Right ventricle myocardium inferior (tissue), 1 donor: ENCODE results near the gene MAP3K9. TPM values are rescaled to one million over a fixed set of nuclear protein-coding genes. Genes with fewer than 3 reads are reported as not detected.

Experiments used
- ATAC-seq: fragments of 200-7000 bp; cut with Tn5 transposase; one replicate; pipeline ENCODE4 v1.9.1; 2020; ENCODE audit warnings: mild to moderate bottlenecking, moderate library complexity
- DNase-seq: peaks from one replicate; pipeline ENCODE4 v3.0.0; 2021; ENCODE audit errors: missing footprints
- intact Hi-C: fragments of 100-400 bp; cut with DNase I; formaldehyde crosslinking; loops from one replicate; pipeline ENCODE4 v1.11.0; 2022
- total RNA-seq: library from RNA; stranded (reverse); fragmentation: NEBNext Ultra II Directional; extraction: Animal tissue kit (Norgen Biotek cat#: 25700); gene quantifications from one replicate; pipeline ENCODE4 v1.2.1, GENCODE V29; 2021
- donor health status: DM: no; HTN: yes; CAD: no; lungs with severe emphysema.

Gene MAP3K9
- total RNA-seq, 1 donor from 2014 or later, result 1.7 TPM

GRCh38 chr14:70793637-70794036 is 15.7 kb downstream of the MAP3K9 start:
- no peak for DNase-seq
- no peak for ATAC-seq
- intact Hi-C loops, result no loop called here

- intact Hi-C loops, result no loop called here
- ATAC-seq (no peak), DNase-seq (no peak)
These were observed 16.4 kb downstream of the MAP3K9 start for GRCh38 chr14:70792939-70793338.

DNA sequence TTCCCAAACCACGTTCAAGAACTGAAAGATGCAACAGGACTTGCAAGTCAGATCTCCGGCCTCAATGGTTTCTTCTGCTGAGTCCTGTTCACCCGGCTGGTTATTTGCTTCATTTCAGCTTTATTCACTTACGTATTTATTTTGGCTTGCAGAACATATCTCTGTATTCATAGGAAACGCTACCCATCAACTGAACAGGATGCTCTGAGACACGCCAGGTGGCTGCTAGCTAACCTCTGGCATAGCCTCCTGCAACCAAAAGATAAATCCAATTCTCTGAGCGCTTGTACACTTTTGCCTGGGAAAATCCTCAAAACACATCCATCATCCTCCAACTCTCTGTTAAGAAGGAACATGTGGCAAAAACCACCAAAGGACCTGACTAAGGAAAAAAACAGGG is 17.3 kb downstream of the MAP3K9 start:
- intact Hi-C loops, result no loop called here
- DNase-seq, result no peak
- ATAC-seq, result no peak

- no peak for DNase-seq
- intact Hi-C loops, result no loop called here
- no peak for ATAC-seq
These were observed 19.4 kb downstream of the MAP3K9 start for GRCh38 chr14:70789961-70790360.

GRCh38 chr14:70789361-70789760 is 20.0 kb downstream of the MAP3K9 start:
- DNase-seq (no peak), ATAC-seq (no peak)
- intact Hi-C loops, result no loop called here

DNA sequence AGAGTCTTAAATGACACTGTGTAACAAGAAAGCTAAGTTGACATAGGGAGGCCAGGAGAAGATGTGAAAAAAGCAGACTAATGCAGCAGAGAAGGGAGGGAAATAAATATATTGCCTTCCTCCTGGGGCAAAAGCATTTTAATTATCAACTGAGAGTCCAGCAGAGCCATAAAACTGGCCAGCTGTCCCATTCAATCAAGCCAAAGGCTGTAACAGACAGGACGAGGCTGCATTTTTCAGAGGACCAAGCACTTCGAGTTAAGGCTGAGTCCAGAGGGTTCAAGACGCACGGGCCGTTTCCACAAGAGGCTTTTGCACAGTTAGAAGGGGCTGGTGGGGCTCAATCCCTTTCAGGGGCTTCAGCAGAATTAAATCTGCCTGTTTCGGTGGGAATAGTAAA is 20.4 kb downstream of the MAP3K9 start:
- DNase-seq (no peak), ATAC-seq (no peak)
- intact Hi-C loops, result no loop called here

- intact Hi-C loops, result no loop called here
- no peak for DNase-seq
- no peak for ATAC-seq
These were observed 23.8 kb downstream of the MAP3K9 start for GRCh38 chr14:70785556-70785955.

DNA sequence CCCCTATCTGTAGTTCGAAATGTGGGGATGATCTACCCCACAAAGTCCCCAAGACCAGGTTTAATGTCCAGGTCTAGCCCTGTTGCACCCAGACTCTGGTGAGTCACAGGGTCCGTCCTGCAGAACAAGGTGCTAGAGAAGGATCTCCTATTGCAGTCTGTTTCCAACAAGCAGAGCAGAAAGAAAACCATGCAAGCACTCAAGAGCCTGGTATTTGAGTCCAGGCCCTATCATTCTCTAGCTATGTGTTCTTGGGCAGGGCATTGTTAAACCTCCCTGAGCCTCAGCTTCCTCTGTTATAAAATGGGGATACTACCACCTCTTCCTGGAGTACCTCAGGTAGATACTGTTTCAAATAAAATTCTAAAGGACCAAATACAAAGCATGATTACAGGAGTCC is 24.4 kb downstream of the MAP3K9 start:
- ATAC-seq (no peak), DNase-seq (no peak)
- intact Hi-C loops, result no loop called here

GRCh38 chr14:70782361-70782760 is 27.0 kb downstream of the MAP3K9 start:
- no peak for ATAC-seq
- intact Hi-C loops, result no loop called here
- no peak for DNase-seq

- DNase-seq (no peak), ATAC-seq (no peak)
- intact Hi-C loops, result no loop called here
These were observed 28.8 kb downstream of the MAP3K9 start for GRCh38 chr14:70780396-70781075.

DNA sequence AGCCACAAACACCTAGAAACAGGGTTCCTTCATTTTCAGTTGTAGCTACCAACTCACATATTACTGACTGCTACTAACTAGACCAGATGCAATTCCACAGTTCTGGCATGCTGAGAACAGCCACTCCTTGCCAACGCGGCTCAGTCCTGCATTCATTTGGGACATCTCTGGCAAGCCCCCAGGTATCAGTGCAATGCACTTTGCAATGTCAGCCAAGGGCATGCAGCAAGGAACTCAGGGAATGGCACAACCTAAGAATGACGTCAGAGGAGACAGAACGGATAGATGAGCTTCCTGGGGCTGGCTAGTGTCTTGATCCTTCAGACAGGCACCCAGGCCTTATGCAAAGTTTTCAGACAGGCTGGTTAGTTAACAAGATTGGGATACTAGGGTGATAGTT is 29.6 kb downstream of the MAP3K9 start:
- DNase-seq (no peak), ATAC-seq (peak; percentile 79)
- intact Hi-C loops, result no loop called here

- intact Hi-C loops, result no loop called here
- DNase-seq, result no peak
- ATAC-seq, result no peak
These were observed 33.1 kb downstream of the MAP3K9 start for GRCh38 chr14:70776197-70776596.

- DNase-seq, result no peak
- no peak for ATAC-seq
These were observed 36.0 kb downstream of the MAP3K9 start for GRCh38 chr14:70773182-70773862.

DNA sequence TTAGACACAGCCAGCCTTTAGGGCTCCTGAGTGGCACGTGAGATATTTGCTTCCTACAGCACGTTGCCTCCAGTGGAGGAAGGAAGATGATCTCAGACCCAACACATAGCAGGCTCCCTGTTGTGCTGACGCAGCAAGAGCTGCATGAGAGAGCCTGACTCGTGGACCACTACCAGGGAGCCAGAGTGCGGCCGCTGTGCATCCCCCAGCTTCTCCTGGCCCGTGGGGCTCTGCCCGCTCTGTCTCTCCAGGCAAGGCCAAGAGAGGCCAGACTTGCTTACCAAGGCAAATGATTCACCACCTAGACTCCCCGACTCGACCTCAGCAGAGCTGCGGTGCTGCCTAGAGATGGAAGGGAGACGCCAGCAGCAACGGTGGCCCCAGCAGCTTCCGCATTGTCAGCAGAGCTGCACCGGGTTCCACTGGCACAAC is 37.5 kb downstream of the MAP3K9 start:
- intact Hi-C loops, result no loop called here
- ATAC-seq (no peak), DNase-seq (no peak)

More at GRCh38 chr14:70773182-70773862, 36.0 kb downstream of the MAP3K9 start:
- intact Hi-C loops, result no loop called here

DNA sequence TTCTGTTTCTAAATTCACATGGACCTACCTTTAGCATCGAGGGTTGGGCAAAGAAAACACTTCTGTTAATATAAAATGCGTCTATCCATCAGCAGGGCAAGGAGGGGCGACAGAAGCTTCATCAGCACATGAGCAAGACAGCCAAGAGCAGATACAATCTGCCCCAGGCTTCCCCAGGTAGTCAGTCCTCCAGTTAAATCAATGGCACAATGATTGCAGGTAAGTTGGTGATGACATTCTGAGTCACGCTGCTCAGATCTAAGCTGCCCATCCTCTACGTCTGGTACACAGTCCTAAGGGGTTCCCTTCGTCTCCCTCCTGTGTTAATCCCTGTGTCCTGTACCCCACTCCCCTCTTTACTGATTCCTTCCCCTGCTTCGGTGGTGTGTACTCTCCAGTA is 38.8 kb downstream of the MAP3K9 start:
- ATAC-seq (no peak), DNase-seq (no peak)
- intact Hi-C loops, result no loop called here

- DNase-seq (no peak), ATAC-seq (no peak)
- intact Hi-C loops, result no loop called here
These were observed 49.9 kb downstream of the MAP3K9 start for GRCh38 chr14:70759398-70759797.

DNA sequence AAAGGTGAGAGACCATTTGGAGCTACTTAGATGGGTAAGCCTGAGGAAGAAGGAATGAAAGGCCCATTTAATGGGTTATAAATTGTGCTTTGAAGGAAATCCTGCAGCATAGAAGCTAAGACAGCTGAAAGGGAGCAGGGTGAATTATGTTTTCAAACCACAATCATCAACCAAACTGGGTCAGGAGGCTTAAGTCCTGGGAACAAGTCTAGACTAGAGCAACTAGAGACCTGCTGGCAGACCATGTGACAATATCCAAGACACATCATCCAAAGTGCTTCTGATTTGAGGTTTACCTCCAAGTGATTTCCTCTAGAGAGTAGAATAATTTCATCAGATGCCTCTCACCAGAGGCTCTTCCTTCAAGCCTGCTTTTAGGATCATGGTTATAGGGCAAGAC is 53.7 kb downstream of the MAP3K9 start:
- intact Hi-C loops, result no loop called here
- no peak for ATAC-seq
- DNase-seq, result no peak

GRCh38 chr14:70754991-70755390 is 54.3 kb downstream of the MAP3K9 start:
- ATAC-seq, result peak; percentile 54
- intact Hi-C loops, result no loop called here
- DNase-seq, result no peak

DNA sequence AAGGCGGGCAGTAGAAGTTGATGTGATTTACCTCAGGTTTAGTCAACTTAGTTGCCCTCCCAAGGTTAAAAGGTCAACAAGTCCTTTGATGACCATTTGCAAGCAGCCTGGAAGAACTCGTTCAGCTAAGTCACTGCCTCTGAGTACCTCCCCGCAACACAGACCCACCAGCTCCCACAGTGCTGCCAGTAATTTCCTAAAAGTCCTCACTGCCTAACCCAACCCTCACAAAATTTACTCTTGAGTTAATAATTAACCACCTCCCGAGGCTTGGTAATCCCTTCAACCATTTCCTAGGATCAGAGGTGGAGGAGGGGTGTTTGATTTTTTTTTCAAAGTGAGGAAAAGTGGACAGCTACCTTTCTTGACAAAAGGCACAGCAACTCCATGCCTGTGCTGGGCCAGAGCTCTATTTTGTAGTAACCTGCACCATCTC is 55.8 kb downstream of the MAP3K9 start:
- ATAC-seq (no peak), DNase-seq (no peak)
- intact Hi-C loops, result no loop called here

GRCh38 chr14:70748422-70748821 is 60.9 kb downstream of the MAP3K9 start:
- DNase-seq, result no peak
- intact Hi-C loops, result no loop called here
- no peak for ATAC-seq

GRCh38 chr14:70744641-70745040 is 64.7 kb downstream of the MAP3K9 start:
- ATAC-seq, result no peak
- intact Hi-C loops, result no loop called here
- no peak for DNase-seq
